Gastroesophageal sphincter (tissue), 3 donors: ENCODE measurements around the gene POLR2M.

Experiments used
- POLR2A ChIP-seq, 2 donors: fragments of 450-650 bp; IDR thresholded peaks; one replicate each; pipeline ENCODE4 v1.6.1; 2017; ENCODE audit warnings: antibody characterized with exemption in 2 of 2, mild to moderate bottlenecking in 2 of 2, moderate library complexity in 1 of 2
- POLR2AphosphoS5 ChIP-seq: sonication (generic); formaldehyde crosslinking; IDR thresholded peaks from one replicate; pipeline ENCODE4 v1.6.1; 2017; ENCODE audit warnings: antibody characterized with exemption
- TF ChIP-seq, protein P1 (sequence below), 4 experiments: fragments of 200-600 bp in 2 of 4; fragments of 450-650 bp in 2 of 4; sonication (generic) in 1 of 4; IDR thresholded peaks; one replicate each; pipeline ENCODE4 v1.5.1; 2017 to 2019; ENCODE audit warnings: antibody characterized with exemption in 4 of 4, mild to moderate bottlenecking in 2 of 4, moderate library complexity in 2 of 4

DNA sequence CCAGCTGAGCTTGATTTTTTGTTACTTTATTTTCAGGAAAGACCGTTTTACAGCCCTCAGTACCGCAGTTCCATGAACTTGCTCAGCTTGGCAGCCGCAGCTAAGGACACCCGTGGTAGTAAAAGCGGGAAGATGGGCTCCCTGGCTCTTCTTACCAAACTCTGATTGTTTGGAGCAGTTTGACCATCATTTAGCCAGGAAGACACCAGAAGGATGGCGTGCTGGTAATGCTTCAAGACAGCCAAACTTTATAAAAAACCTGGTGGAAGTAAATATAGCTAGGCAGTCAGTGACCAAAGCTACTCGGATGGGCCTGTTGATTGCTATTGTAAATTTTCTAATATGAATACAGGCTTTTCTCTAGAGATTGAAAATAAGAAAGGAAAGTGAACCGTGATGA, 28.9 kb downstream of the POLR2M start:
- TF ChIP-seq, protein P1, sequence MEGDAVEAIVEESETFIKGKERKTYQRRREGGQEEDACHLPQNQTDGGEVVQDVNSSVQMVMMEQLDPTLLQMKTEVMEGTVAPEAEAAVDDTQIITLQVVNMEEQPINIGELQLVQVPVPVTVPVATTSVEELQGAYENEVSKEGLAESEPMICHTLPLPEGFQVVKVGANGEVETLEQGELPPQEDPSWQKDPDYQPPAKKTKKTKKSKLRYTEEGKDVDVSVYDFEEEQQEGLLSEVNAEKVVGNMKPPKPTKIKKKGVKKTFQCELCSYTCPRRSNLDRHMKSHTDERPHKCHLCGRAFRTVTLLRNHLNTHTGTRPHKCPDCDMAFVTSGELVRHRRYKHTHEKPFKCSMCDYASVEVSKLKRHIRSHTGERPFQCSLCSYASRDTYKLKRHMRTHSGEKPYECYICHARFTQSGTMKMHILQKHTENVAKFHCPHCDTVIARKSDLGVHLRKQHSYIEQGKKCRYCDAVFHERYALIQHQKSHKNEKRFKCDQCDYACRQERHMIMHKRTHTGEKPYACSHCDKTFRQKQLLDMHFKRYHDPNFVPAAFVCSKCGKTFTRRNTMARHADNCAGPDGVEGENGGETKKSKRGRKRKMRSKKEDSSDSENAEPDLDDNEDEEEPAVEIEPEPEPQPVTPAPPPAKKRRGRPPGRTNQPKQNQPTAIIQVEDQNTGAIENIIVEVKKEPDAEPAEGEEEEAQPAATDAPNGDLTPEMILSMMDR (IDR thresholded peaks at IDR 0.05) = no peak
- TF ChIP-seq POLR2A (IDR thresholded peaks at IDR 0.05) = no peak
- no peak for TF ChIP-seq POLR2AphosphoS5
